Measurements from ENCODE around the gene AGBL1.

Gene AGBL1

GRCh38 chr15:86840996-86841395 lies 761.3 kb downstream of the AGBL1 start:
- Histone ChIP-seq H2BK12ac (ENCODE audit: low read length in 2 of 2) (no peak overlapping the region), H2AFZ (ENCODE audit: low read depth, low read length) (no peak overlapping the region), H2BK5ac (ENCODE audit: low read depth, low read length, poor library complexity, severe bottlenecking) (no peak overlapping the region), H3K4me2 (ENCODE audit: low read length, poor library complexity, severe bottlenecking) (no peak overlapping the region), H2AK5ac (ENCODE audit: low read length, severe bottlenecking) (no peak overlapping the region), H3K27ac (ENCODE audit: low read length, poor library complexity, severe bottlenecking) (no peak overlapping the region), H3K14ac (ENCODE audit: low read length in 2 of 2) (no peak overlapping the region), H3K36me3 (ENCODE audit: control insufficient read depth in 1 of 2, insufficient read depth in 2 of 2, low read depth in 1 of 2, low read length in 2 of 2) (no peaks in the 10 kb centered on the region), H3K79me1 (replicated peaks; ENCODE audit: low read length, poor library complexity, severe bottlenecking) (no peaks in the 10 kb centered on the region), H3K18ac (ENCODE audit: low read depth in 1 of 2, low read length in 2 of 2) (no peak overlapping the region), H3K9me3 (ENCODE audit: control insufficient read depth, low read length) (peaks cover 3% of the 10 kb centered on the region), H2BK120ac (ENCODE audit: low read depth, low read length) (no peak overlapping the region), H3K23ac (ENCODE audit: low read length in 2 of 2) (no peak overlapping the region), H4K91ac (ENCODE audit: low read length) (no peak overlapping the region), H3K9ac (ENCODE audit: low read length) (no peak overlapping the region), H3K4me3 (ENCODE audit: insufficient read depth in 1 of 2, low read depth in 1 of 2, low read length in 2 of 2) (no peak overlapping the region), H3K4ac (ENCODE audit: low read depth in 1 of 2, low read length in 2 of 2) (no peak overlapping the region), H2BK15ac (ENCODE audit: low read depth, poor library complexity, severe bottlenecking) (no peak overlapping the region), H3K4me1 (ENCODE audit: control insufficient read depth, insufficient read depth, low read depth, low read length) (no peaks in the 10 kb centered on the region), H3K27me3 (ENCODE audit: control insufficient read depth in 1 of 2, insufficient read depth in 1 of 2, low read length in 2 of 2) (no peaks in the 10 kb centered on the region), H4K8ac (ENCODE audit: low read length) (no peak overlapping the region)
- no peak for DNase-seq
- 100% methylated on average over 1 of the region's 2 CpGs for WGBS

GRCh38 chr15:86842199-86842598 lies 762.5 kb downstream of the AGBL1 start:
- H3K27ac ChIP-seq (ENCODE audit: low read length, poor library complexity, severe bottlenecking) = no peak overlapping the region
- H3K23ac ChIP-seq (ENCODE audit: low read length in 2 of 2) = no peak overlapping the region
- no peak overlapping the region for H2AK5ac ChIP-seq (ENCODE audit: low read length, severe bottlenecking)
- H2BK5ac ChIP-seq (ENCODE audit: low read depth, low read length, poor library complexity, severe bottlenecking) = no peak overlapping the region
- no peaks in the 10 kb centered on the region for H3K4me1 ChIP-seq (ENCODE audit: control insufficient read depth, insufficient read depth, low read depth, low read length)
- H3K4ac ChIP-seq (ENCODE audit: low read depth in 1 of 2, low read length in 2 of 2) = no peak overlapping the region
- H2AFZ ChIP-seq (ENCODE audit: low read depth, low read length) = no peak overlapping the region
- H3K36me3 ChIP-seq (ENCODE audit: control insufficient read depth in 1 of 2, insufficient read depth in 2 of 2, low read depth in 1 of 2, low read length in 2 of 2) = no peaks in the 10 kb centered on the region
- no peak overlapping the region for H2BK15ac ChIP-seq (ENCODE audit: low read depth, poor library complexity, severe bottlenecking)
- 78% methylated on average over 1 of the region's 1 CpG for WGBS
- no peaks in the 10 kb centered on the region for H3K79me1 ChIP-seq (replicated peaks; ENCODE audit: low read length, poor library complexity, severe bottlenecking)
- H4K8ac ChIP-seq (ENCODE audit: low read length) = no peak overlapping the region
- no peak for DNase-seq
- no peak overlapping the region for H2BK120ac ChIP-seq (ENCODE audit: low read depth, low read length)
- no peak overlapping the region for H4K91ac ChIP-seq (ENCODE audit: low read length)
- no peak overlapping the region for H3K9ac ChIP-seq (ENCODE audit: low read length)
- no peak overlapping the region for H3K4me3 ChIP-seq (ENCODE audit: insufficient read depth in 1 of 2, low read depth in 1 of 2, low read length in 2 of 2)
- no peak overlapping the region for H3K18ac ChIP-seq (ENCODE audit: low read depth in 1 of 2, low read length in 2 of 2)
- H3K4me2 ChIP-seq (ENCODE audit: low read length, poor library complexity, severe bottlenecking) = no peak overlapping the region
- no peaks in the 10 kb centered on the region for H3K27me3 ChIP-seq (ENCODE audit: control insufficient read depth in 1 of 2, insufficient read depth in 1 of 2, low read length in 2 of 2)
- no peak overlapping the region for H3K14ac ChIP-seq (ENCODE audit: low read length in 2 of 2)
- H2BK12ac ChIP-seq (ENCODE audit: low read length in 2 of 2) = no peak overlapping the region
- peaks cover 3% of the 10 kb centered on the region for H3K9me3 ChIP-seq (ENCODE audit: control insufficient read depth, low read length)

GRCh38 chr15:86846036-86846435 lies 766.4 kb downstream of the AGBL1 start:
- WGBS = 80% methylated on average over 1 of the region's 2 CpGs
- H3K4ac ChIP-seq (ENCODE audit: low read depth in 1 of 2, low read length in 2 of 2) = no peak overlapping the region
- no peak overlapping the region for H3K18ac ChIP-seq (ENCODE audit: low read depth in 1 of 2, low read length in 2 of 2)
- H3K4me1 ChIP-seq (ENCODE audit: control insufficient read depth, insufficient read depth, low read depth, low read length) = no peaks in the 10 kb centered on the region
- no peak for DNase-seq
- H3K9me3 ChIP-seq (ENCODE audit: control insufficient read depth, low read length) = peaks cover 3% of the 10 kb centered on the region
- H3K9ac ChIP-seq (ENCODE audit: low read length) = no peak overlapping the region
- no peak overlapping the region for H3K4me2 ChIP-seq (ENCODE audit: low read length, poor library complexity, severe bottlenecking)
- no peak overlapping the region for H4K8ac ChIP-seq (ENCODE audit: low read length)
- H3K4me3 ChIP-seq (ENCODE audit: insufficient read depth in 1 of 2, low read depth in 1 of 2, low read length in 2 of 2) = no peak overlapping the region
- no peak overlapping the region for H2BK15ac ChIP-seq (ENCODE audit: low read depth, poor library complexity, severe bottlenecking)
- no peak overlapping the region for H2BK12ac ChIP-seq (ENCODE audit: low read length in 2 of 2)
- H2AFZ ChIP-seq (ENCODE audit: low read depth, low read length) = no peak overlapping the region
- no peak overlapping the region for H4K91ac ChIP-seq (ENCODE audit: low read length)
- no peak overlapping the region for H2BK120ac ChIP-seq (ENCODE audit: low read depth, low read length)
- no peak overlapping the region for H3K27ac ChIP-seq (ENCODE audit: low read length, poor library complexity, severe bottlenecking)
- H2BK5ac ChIP-seq (ENCODE audit: low read depth, low read length, poor library complexity, severe bottlenecking) = no peak overlapping the region
- no peaks in the 10 kb centered on the region for H3K27me3 ChIP-seq (ENCODE audit: control insufficient read depth in 1 of 2, insufficient read depth in 1 of 2, low read length in 2 of 2)
- H3K14ac ChIP-seq (ENCODE audit: low read length in 2 of 2) = no peak overlapping the region
- no peaks in the 10 kb centered on the region for H3K79me1 ChIP-seq (replicated peaks; ENCODE audit: low read length, poor library complexity, severe bottlenecking)
- no peaks in the 10 kb centered on the region for H3K36me3 ChIP-seq (ENCODE audit: control insufficient read depth in 1 of 2, insufficient read depth in 2 of 2, low read depth in 1 of 2, low read length in 2 of 2)
- no peak overlapping the region for H3K23ac ChIP-seq (ENCODE audit: low read length in 2 of 2)
- H2AK5ac ChIP-seq (ENCODE audit: low read length, severe bottlenecking) = no peak overlapping the region

DNA sequence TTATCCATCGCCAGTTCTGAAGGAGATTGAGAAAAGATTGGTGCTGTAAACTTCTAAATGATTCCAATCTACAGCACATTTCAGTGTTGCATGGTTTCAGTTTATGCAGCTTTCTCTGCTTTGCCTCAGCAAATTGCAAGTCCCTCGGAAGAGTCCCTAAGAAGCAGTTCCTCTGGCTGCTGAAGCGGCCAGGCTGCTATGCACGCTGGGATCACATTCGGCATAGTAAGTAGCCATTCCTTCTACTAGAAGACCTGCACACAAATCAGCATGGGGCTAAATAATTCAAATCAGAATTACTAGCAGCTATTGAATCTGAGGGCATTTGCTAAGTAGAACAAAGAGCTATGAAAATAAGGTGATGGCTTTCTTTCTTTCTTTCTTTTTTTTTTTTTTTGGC lies 769.5 kb downstream of the AGBL1 start:
- Histone ChIP-seq H3K9ac (ENCODE audit: low read length) (no peak overlapping the region), H3K27me3 (ENCODE audit: control insufficient read depth in 1 of 2, insufficient read depth in 1 of 2, low read length in 2 of 2) (no peaks in the 10 kb centered on the region), H3K4me3 (ENCODE audit: insufficient read depth in 1 of 2, low read depth in 1 of 2, low read length in 2 of 2) (no peak overlapping the region), H3K27ac (ENCODE audit: low read length, poor library complexity, severe bottlenecking) (no peak overlapping the region), H3K4ac (ENCODE audit: low read depth in 1 of 2, low read length in 2 of 2) (no peak overlapping the region), H3K18ac (ENCODE audit: low read depth in 1 of 2, low read length in 2 of 2) (no peak overlapping the region), H2BK120ac (ENCODE audit: low read depth, low read length) (no peak overlapping the region), H4K91ac (ENCODE audit: low read length) (no peak overlapping the region), H2BK5ac (ENCODE audit: low read depth, low read length, poor library complexity, severe bottlenecking) (no peak overlapping the region), H3K9me3 (ENCODE audit: control insufficient read depth, low read length) (peaks cover 3% of the 10 kb centered on the region), H3K4me2 (ENCODE audit: low read length, poor library complexity, severe bottlenecking) (no peak overlapping the region), H3K79me1 (replicated peaks; ENCODE audit: low read length, poor library complexity, severe bottlenecking) (no peaks in the 10 kb centered on the region), H2AFZ (ENCODE audit: low read depth, low read length) (no peak overlapping the region), H3K36me3 (ENCODE audit: control insufficient read depth in 1 of 2, insufficient read depth in 2 of 2, low read depth in 1 of 2, low read length in 2 of 2) (no peaks in the 10 kb centered on the region), H3K4me1 (ENCODE audit: control insufficient read depth, insufficient read depth, low read depth, low read length) (no peaks in the 10 kb centered on the region), H2AK5ac (ENCODE audit: low read length, severe bottlenecking) (no peak overlapping the region), H3K14ac (ENCODE audit: low read length in 2 of 2) (no peak overlapping the region), H4K8ac (ENCODE audit: low read length) (no peak overlapping the region), H2BK15ac (ENCODE audit: low read depth, poor library complexity, severe bottlenecking) (no peak overlapping the region), H3K23ac (ENCODE audit: low read length in 2 of 2) (no peak overlapping the region), H2BK12ac (ENCODE audit: low read length in 2 of 2) (no peak overlapping the region)
- DNase-seq = no peak
- 87% methylated on average over 5 of the region's 5 CpGs for WGBS

All from mesenchymal stem cell (in vitro differentiated cells and primary cell).